Bronchial epithelial cell (primary cell): Measurements from ENCODE around the gene SHC3. TPM values are rescaled to one million over a fixed set of nuclear protein-coding genes. Genes with fewer than 3 reads are reported as not detected.
A peak's percentile ranks its signal among the peaks of the same experiment; 100 is the strongest.

ENCODE experiments used
- DNase-seq: peaks from one replicate; pipeline ENCODE4 v3.0.0-alpha.2; 2010; ENCODE audit warnings: low read depth
- FAIRE-seq: peaks from 2 replicates; lab custom pipeline; 2011; peaks lifted over from hg19 to GRCh38; lab: Jason Lieb, UNC
- H3K27me3 ChIP-seq: 2 replicates; pipeline ENCODE4 v1.5.1; 2011; ENCODE audit warnings: low read length; ENCODE audit not compliant: control insufficient read depth, insufficient read depth
- H3K36me3 ChIP-seq: 2 replicates; pipeline ENCODE4 v1.5.1; 2011; ENCODE audit warnings: low read length; ENCODE audit not compliant: control insufficient read depth, insufficient read depth
- H3K4me3 ChIP-seq: 2 replicates; pipeline ENCODE4 v1.5.1; 2011; ENCODE audit warnings: mild to moderate bottlenecking, low read depth, low read length, control low read depth
- total RNA-seq: library from RNA; depleted of rRNA; stranded (reverse); fragments of >200 nt; gene quantifications from 2 replicates; pipeline ENCODE4 v1.2.1, GENCODE V29; 2014
- TF ChIP-seq, protein P1 (sequence below): IDR thresholded peaks from 2 replicates; pipeline ENCODE4 v1.5.1; 2011; ENCODE audit warnings: mild to moderate bottlenecking, moderate library complexity, low read length, control low read depth, inconsistent platforms; ENCODE audit not compliant: insufficient read depth, severe bottlenecking

Gene SHC3
- total RNA-seq, 1 donor from 2014 or later, result 0.26 TPM

- TF ChIP-seq, protein P1, sequence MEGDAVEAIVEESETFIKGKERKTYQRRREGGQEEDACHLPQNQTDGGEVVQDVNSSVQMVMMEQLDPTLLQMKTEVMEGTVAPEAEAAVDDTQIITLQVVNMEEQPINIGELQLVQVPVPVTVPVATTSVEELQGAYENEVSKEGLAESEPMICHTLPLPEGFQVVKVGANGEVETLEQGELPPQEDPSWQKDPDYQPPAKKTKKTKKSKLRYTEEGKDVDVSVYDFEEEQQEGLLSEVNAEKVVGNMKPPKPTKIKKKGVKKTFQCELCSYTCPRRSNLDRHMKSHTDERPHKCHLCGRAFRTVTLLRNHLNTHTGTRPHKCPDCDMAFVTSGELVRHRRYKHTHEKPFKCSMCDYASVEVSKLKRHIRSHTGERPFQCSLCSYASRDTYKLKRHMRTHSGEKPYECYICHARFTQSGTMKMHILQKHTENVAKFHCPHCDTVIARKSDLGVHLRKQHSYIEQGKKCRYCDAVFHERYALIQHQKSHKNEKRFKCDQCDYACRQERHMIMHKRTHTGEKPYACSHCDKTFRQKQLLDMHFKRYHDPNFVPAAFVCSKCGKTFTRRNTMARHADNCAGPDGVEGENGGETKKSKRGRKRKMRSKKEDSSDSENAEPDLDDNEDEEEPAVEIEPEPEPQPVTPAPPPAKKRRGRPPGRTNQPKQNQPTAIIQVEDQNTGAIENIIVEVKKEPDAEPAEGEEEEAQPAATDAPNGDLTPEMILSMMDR, result peak; percentile 14
- Histone ChIP-seq H3K4me3 (no peak overlapping the region), H3K27me3 (peaks cover 3% of the 10 kb centered on the region), H3K36me3 (no peaks in the 10 kb centered on the region)
- FAIRE-seq (no peak), DNase-seq (peak; percentile 12)
These were observed 6.9 kb downstream of the SHC3 start for GRCh38 chr9:89171693-89172092.

- H3K27me3 ChIP-seq, result peaks cover 3% of the 10 kb centered on the region
- FAIRE-seq, result no peak
- DNase-seq, result no peak
- H3K4me3 ChIP-seq, result no peak overlapping the region
- TF ChIP-seq, protein P1, result no peak
- no peaks in the 10 kb centered on the region for H3K36me3 ChIP-seq
These were observed 7.4 kb downstream of the SHC3 start for GRCh38 chr9:89171231-89171630.

DNA sequence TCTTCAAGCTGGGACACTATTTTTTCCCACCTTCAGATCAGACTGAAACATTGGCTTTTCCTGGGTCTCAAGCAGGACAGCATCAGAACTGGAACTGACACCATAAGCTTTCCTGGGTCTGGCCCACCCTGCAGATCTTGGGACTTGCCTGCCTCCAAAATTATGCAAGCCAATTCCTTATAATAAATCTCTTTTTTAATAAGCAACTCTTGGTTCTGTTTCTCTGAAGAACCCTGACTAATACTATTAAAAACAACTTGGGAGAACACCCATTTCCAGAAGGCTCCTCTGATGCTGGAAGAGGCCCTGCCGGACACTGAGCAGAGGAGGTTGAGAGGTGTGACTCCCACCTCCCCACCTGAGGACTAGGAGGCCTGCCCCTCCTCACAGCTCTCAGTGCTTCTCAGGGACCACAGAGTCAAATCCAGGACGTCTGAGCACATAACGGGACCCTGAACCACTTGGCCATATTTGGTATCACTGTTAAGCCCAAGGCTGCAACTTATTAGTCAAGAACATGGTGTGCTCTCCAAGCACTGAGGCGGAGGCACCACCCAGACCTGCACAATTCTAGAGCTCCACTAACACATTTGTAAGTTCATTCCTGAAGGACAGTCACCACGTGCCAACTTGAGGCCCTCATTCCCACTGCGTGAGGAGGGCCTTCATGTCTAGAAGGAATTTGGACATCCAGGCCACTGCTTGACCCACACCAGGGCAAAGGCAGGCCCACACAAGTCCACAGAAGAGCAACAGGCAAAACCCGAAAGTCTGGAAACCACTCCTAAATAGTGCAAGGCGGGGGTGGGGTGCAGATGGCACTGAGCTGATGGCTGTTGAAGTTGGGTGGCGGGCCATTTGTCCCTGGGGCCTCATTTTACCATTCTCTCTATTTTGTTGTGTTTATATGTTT is 9.5 kb downstream of the SHC3 start:
- TF ChIP-seq, protein P1, result no peak
- no peak overlapping the region for H3K4me3 ChIP-seq
- H3K27me3 ChIP-seq, result no peaks in the 10 kb centered on the region
- DNase-seq (peak; percentile 51), FAIRE-seq (no peak)
- H3K36me3 ChIP-seq, result no peaks in the 10 kb centered on the region

GRCh38 chr9:89167788-89168187 is 10.8 kb downstream of the SHC3 start:
- Histone ChIP-seq H3K27me3 (no peaks in the 10 kb centered on the region), H3K4me3 (no peak overlapping the region), H3K36me3 (no peaks in the 10 kb centered on the region)
- no peak for DNase-seq
- FAIRE-seq, result no peak
- TF ChIP-seq, protein P1, result no peak

GRCh38 chr9:89166852-89167251 is 11.8 kb downstream of the SHC3 start:
- no peaks in the 10 kb centered on the region for H3K27me3 ChIP-seq
- H3K36me3 ChIP-seq, result no peaks in the 10 kb centered on the region
- H3K4me3 ChIP-seq, result no peak overlapping the region
- DNase-seq (no peak), FAIRE-seq (no peak)
- TF ChIP-seq, protein P1, result no peak
